Measurements from ENCODE around the gene TMEM54. TPM values are rescaled to one million over a fixed set of nuclear protein-coding genes. Genes with fewer than 3 reads are reported as not detected.

The TMEM54 gene
- total RNA-seq, 1 experiment from 2014 or later = 95.9 TPM

- Mint-ChIP-seq H3K4me3 (ENCODE audit: low read depth, unreplicated experiment) (no peak overlapping the region), H3K9me3 (ENCODE audit: low read depth, unreplicated experiment) (no peaks in the 10 kb centered on the region), H3K4me1 (ENCODE audit: low read depth, unreplicated experiment) (peaks cover 10% of the 10 kb centered on the region), H3K27ac (ENCODE audit: unreplicated experiment) (no peak overlapping the region), H3K36me3 (ENCODE audit: insufficient read depth, unreplicated experiment) (peaks cover 19% of the 10 kb centered on the region), H3K27me3 (ENCODE audit: unreplicated experiment) (no peaks in the 10 kb centered on the region)
- no TSS peak for BruUV-seq (replicated peaks)
- no peak for DNase-seq
- intact Hi-C loops (cut with micrococcal nuclease; ENCODE audit: unreplicated experiment) = no loop called here
- CTCF ChIA-PET = no interaction called here
- TF ChIP-seq CTCF (IDR thresholded peaks at IDR 0.05; ENCODE audit: unreplicated experiment) = no peak
These were observed 45.1 kb downstream of the TMEM54 start for GRCh38 chr1:32855861-32856617.

- DNase-seq = no peak
- Mint-ChIP-seq H3K36me3 (ENCODE audit: insufficient read depth, unreplicated experiment) (peaks cover 13% of the 10 kb centered on the region), H3K4me3 (ENCODE audit: low read depth, unreplicated experiment) (no peak overlapping the region), H3K27me3 (ENCODE audit: unreplicated experiment) (no peaks in the 10 kb centered on the region), H3K27ac (ENCODE audit: unreplicated experiment) (no peak overlapping the region), H3K4me1 (ENCODE audit: low read depth, unreplicated experiment) (no peaks in the 10 kb centered on the region), H3K9me3 (ENCODE audit: low read depth, unreplicated experiment) (no peaks in the 10 kb centered on the region)
- CTCF ChIA-PET = no interaction called here
- intact Hi-C loops (cut with micrococcal nuclease; ENCODE audit: unreplicated experiment) = no loop called here
- BruUV-seq (replicated peaks) = no TSS peak
- TF ChIP-seq CTCF (IDR thresholded peaks at IDR 0.05; ENCODE audit: unreplicated experiment) = no peak
These were observed 52.7 kb downstream of the TMEM54 start for GRCh38 chr1:32848354-32849063.

Other genes with a start within 250 kb of the TMEM54 start
- 0.19 and 0.51 TPM in 2 replicates for gene SYNC, start 198.6 kb downstream of the TMEM54 start, total RNA-seq (2022)
- gene YARS1, start 84.0 kb downstream of the TMEM54 start, total RNA-seq (2022) = 186 and 188 TPM in 2 replicates
- 57.4 and 61.1 TPM in 2 replicates for gene S100PBP, start 83.7 kb downstream of the TMEM54 start, total RNA-seq (2022)
- gene FNDC5, start 30.5 kb downstream of the TMEM54 start, total RNA-seq (2022) = 0.15 TPM in 1 of 2 replicates, not detected in the other
- not detected in 2 replicates for gene HPCA, start 14.9 kb downstream of the TMEM54 start, total RNA-seq (2022)
- 21.5 and 23.2 TPM in 2 replicates for gene RNF19B, start 63.4 kb upstream of the TMEM54 start, total RNA-seq (2022)
- 226 and 233 TPM in 2 replicates for gene AK2, start 135.5 kb upstream of the TMEM54 start, total RNA-seq (2022)
- 3.3 and 3.6 TPM in 2 replicates for gene AZIN2, start 179.8 kb upstream of the TMEM54 start, total RNA-seq (2022)